Esophagus muscularis mucosa (tissue), 4 donors: Measurements from ENCODE around the gene C3orf62.

Experiments
- EP300 ChIP-seq: sonication (generic); formaldehyde crosslinking; IDR thresholded peaks from one replicate; pipeline ENCODE4 v1.6.1; 2017; ENCODE audit warnings: antibody characterized with exemption
- POLR2A ChIP-seq: fragments of 450-650 bp; IDR thresholded peaks from one replicate; pipeline ENCODE4 v1.6.1; 2017; ENCODE audit warnings: antibody characterized with exemption, moderate library complexity, mild to moderate bottlenecking, low read depth
- TF ChIP-seq, protein P1 (sequence below), 3 experiments: fragments of 200-600 bp in 2 of 3; fragments of 450-650 bp in 1 of 3; sonication (generic) in 2 of 3; IDR thresholded peaks; one replicate each; pipeline ENCODE4 v1.5.1; 2017 to 2019; ENCODE audit warnings: antibody characterized with exemption in 3 of 3, mild to moderate bottlenecking in 2 of 3, moderate library complexity in 1 of 3

DNA sequence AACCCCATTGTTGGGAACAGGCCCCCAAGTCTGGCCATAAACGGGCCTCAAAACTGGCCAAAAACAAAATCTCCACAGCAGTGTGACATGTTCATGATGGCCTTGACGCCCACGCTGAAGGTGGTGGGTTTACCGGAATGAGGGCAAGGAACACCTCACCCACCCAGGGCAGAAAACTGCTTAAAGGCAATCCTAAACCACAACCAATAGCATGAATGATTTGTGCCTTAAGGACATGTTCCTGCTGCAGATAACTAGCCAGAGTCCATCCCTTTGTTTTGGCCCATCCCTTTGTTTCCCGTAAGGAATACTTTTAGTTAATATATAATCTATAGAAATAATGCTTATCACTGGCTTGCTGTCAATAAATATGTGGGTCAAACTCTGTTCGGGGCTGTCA is 57.9 kb downstream of the C3orf62 start:
- TF ChIP-seq, protein P1, sequence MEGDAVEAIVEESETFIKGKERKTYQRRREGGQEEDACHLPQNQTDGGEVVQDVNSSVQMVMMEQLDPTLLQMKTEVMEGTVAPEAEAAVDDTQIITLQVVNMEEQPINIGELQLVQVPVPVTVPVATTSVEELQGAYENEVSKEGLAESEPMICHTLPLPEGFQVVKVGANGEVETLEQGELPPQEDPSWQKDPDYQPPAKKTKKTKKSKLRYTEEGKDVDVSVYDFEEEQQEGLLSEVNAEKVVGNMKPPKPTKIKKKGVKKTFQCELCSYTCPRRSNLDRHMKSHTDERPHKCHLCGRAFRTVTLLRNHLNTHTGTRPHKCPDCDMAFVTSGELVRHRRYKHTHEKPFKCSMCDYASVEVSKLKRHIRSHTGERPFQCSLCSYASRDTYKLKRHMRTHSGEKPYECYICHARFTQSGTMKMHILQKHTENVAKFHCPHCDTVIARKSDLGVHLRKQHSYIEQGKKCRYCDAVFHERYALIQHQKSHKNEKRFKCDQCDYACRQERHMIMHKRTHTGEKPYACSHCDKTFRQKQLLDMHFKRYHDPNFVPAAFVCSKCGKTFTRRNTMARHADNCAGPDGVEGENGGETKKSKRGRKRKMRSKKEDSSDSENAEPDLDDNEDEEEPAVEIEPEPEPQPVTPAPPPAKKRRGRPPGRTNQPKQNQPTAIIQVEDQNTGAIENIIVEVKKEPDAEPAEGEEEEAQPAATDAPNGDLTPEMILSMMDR (IDR thresholded peaks at IDR 0.05), result no peak
- no peak for TF ChIP-seq POLR2A
- no peak for TF ChIP-seq EP300
